Measurements from ENCODE around the gene XIRP2. TPM values are rescaled to one million over a fixed set of nuclear protein-coding genes. Genes with fewer than 3 reads are reported as not detected.

XIRP2 gene
- total and polyA plus RNA-seq, 10 of the 15 experiments (the other 5 are each of a cell fraction or from before 2014, with no cell fraction given) = 0.03 TPM; not detected in 9

- ChIA-PET SMC1A (ENCODE audit: uncharacterized antibody, unreplicated experiment) (no interaction called here), POLR2A (no interaction called here), CTCF (no interaction called here), RAD21 (ENCODE audit: unreplicated experiment) (no interaction called here)
- DNase-seq (ENCODE audit: low read depth, low spot score) = no peak
- no peaks in the 10 kb centered on the region for H3K36me3 ChIP-seq (ENCODE audit: control insufficient read depth in 2 of 2, insufficient read depth in 2 of 2, low read length in 1 of 2)
- BruUV-seq (replicated peaks) = no TSS peak
- no peak overlapping the region for H3K4me2 ChIP-seq (ENCODE audit: control insufficient read depth, insufficient read depth)
- H4K20me1 ChIP-seq (ENCODE audit: control insufficient read depth, insufficient read depth) = no peaks in the 10 kb centered on the region
- no peak overlapping the region for H3K9ac ChIP-seq (ENCODE audit: control insufficient read depth, insufficient read depth, low read length)
- in situ Hi-C loops (cut with MboI) = no loop called here
- no peaks in the 10 kb centered on the region for H3K9me3 ChIP-seq (replicated peaks; ENCODE audit: control insufficient read depth, insufficient read depth, low read length)
- 30% methylated on average over 3 of the region's 3 CpGs for WGBS (ENCODE audit: insufficient coverage, insufficient replicate concordance, low lambda C conversion rate, missing lambda C conversion rate)
- H3K27me3 ChIP-seq (replicated peaks in 1 of 2; ENCODE audit: control insufficient read depth in 2 of 2, insufficient read depth in 2 of 2, low read length in 1 of 2) = no peaks in the 10 kb centered on the region
- H3K4me1 ChIP-seq (ENCODE audit: control insufficient read depth, insufficient read depth, low read length) = no peaks in the 10 kb centered on the region
- no peaks in the 10 kb centered on the region for H3K79me2 ChIP-seq (ENCODE audit: control insufficient read depth, insufficient read depth, low read length)
- intact Hi-C loops (cut with micrococcal nuclease; ENCODE audit: unreplicated experiment) = no loop called here
- no peak for ATAC-seq
- no peak overlapping the region for H2AFZ ChIP-seq (ENCODE audit: control insufficient read depth, low read depth, low read length)
- FAIRE-seq = no peak
- H3K27ac ChIP-seq (ENCODE audit: control insufficient read depth, insufficient read depth) = no peak overlapping the region
- H3K4me3 ChIP-seq = no peak overlapping the region
- no peak for TF ChIP-seq SUPT20H (IDR thresholded peaks at IDR 0.05; ENCODE audit: borderline replicate concordance, control insufficient read depth, low read depth, low read length)
- no peak for TF ChIP-seq NRF1 (conservative IDR thresholded peaks at IDR 0.05; ENCODE audit: low read depth, low read length)
- TF ChIP-seq ZBTB4 (CRISPR knock-in tag; IDR thresholded peaks at IDR 0.05) = no peak
- no peak for TF ChIP-seq MTA3 (IDR thresholded peaks at IDR 0.05; ENCODE audit: borderline replicate concordance, low read length)
- TF ChIP-seq TBL1XR1 (IDR thresholded peaks at IDR 0.05; ENCODE audit: low read depth, low read length) = no peak
- no peak for TF ChIP-seq ZBTB40 (IDR thresholded peaks at IDR 0.05; ENCODE audit: borderline replicate concordance)
- TF ChIP-seq ASH2L (IDR thresholded peaks at IDR 0.05; ENCODE audit: borderline replicate concordance, low read depth) = no peak
- TF ChIP-seq, protein P1, sequence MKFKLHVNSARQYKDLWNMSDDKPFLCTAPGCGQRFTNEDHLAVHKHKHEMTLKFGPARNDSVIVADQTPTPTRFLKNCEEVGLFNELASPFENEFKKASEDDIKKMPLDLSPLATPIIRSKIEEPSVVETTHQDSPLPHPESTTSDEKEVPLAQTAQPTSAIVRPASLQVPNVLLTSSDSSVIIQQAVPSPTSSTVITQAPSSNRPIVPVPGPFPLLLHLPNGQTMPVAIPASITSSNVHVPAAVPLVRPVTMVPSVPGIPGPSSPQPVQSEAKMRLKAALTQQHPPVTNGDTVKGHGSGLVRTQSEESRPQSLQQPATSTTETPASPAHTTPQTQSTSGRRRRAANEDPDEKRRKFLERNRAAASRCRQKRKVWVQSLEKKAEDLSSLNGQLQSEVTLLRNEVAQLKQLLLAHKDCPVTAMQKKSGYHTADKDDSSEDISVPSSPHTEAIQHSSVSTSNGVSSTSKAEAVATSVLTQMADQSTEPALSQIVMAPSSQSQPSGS (IDR thresholded peaks at IDR 0.05; ENCODE audit: low read length) = no peak
- TF ChIP-seq CHD2 (IDR thresholded peaks at IDR 0.05; ENCODE audit: borderline replicate concordance, low read depth, low read length) = no peak
- TF ChIP-seq GATAD2B (conservative IDR thresholded peaks at IDR 0.05; ENCODE audit: low read depth) = no peak
- no peak for TF ChIP-seq E2F4 (IDR thresholded peaks at IDR 0.05; ENCODE audit: low read depth, low read length)
- TF ChIP-seq TCF3 (IDR thresholded peaks at IDR 0.05; ENCODE audit: borderline replicate concordance, insufficient read depth, low read depth, low read length) = no peak
- no peak for TF ChIP-seq HDAC2 (IDR thresholded peaks at IDR 0.05)
- no peak for TF ChIP-seq HDAC6 (IDR thresholded peaks at IDR 0.05; ENCODE audit: unreplicated experiment)
- no peak for TF ChIP-seq NR2C1 (IDR thresholded peaks at IDR 0.05)
- no peak for TF ChIP-seq NFYB (IDR thresholded peaks at IDR 0.05; ENCODE audit: insufficient read depth, low read depth, low read length)
Observed at GRCh38 chr2:167104691-167105090, 216.4 kb downstream of the XIRP2 start.
